Measurements from ENCODE around the gene EFCAB14. TPM values are rescaled to one million over a fixed set of nuclear protein-coding genes. Genes with fewer than 3 reads are reported as not detected.

Gene EFCAB14
- total RNA-seq, 1 experiment from 2014 or later = 95.4 TPM

GRCh38 chr1:46673749-46674182 lies 45.1 kb downstream of the EFCAB14 start:
- ChIA-PET POLR2A (ENCODE audit: unreplicated experiment) (no interaction called here), CTCF (no interaction called here)
- H2AFZ ChIP-seq = no peak overlapping the region
- no peaks in the 10 kb centered on the region for H4K20me1 ChIP-seq (ENCODE audit: insufficient read depth)
- H3K9me3 ChIP-seq (ENCODE audit: insufficient read depth, low read depth) = no peaks in the 10 kb centered on the region
- H3K27me3 ChIP-seq (ENCODE audit: insufficient read depth, low read depth) = no peaks in the 10 kb centered on the region
- no peaks in the 10 kb centered on the region for H3K4me1 ChIP-seq (replicated peaks; ENCODE audit: insufficient read depth)
- no peaks in the 10 kb centered on the region for H3K79me2 ChIP-seq (ENCODE audit: low read depth)
- TF ChIP-seq EZH2 (IDR thresholded peaks at IDR 0.05; ENCODE audit: low read depth) (no peak), CTCF (conservative IDR thresholded peaks at IDR 0.05) (no peak)
- H3K4me3 ChIP-seq = no peak overlapping the region
- no TSS peak for BruUV-seq (replicated peaks)
- no peaks in the 10 kb centered on the region for H3K9me2 ChIP-seq (ENCODE audit: insufficient read depth)
- intact Hi-C loops (cut with micrococcal nuclease; ENCODE audit: unreplicated experiment) = no loop called here
- H3K27ac ChIP-seq = no peak overlapping the region
- H3K4me2 ChIP-seq = no peak overlapping the region
- DNase-seq = no peak
- H3F3A ChIP-seq (ENCODE audit: insufficient read depth, low read depth) = peaks cover 15% of the 10 kb centered on the region; the same call in 1 of the 2 replicates
- H3K36me3 ChIP-seq (ENCODE audit: low read depth) = peaks cover 14% of the 10 kb centered on the region

DNA sequence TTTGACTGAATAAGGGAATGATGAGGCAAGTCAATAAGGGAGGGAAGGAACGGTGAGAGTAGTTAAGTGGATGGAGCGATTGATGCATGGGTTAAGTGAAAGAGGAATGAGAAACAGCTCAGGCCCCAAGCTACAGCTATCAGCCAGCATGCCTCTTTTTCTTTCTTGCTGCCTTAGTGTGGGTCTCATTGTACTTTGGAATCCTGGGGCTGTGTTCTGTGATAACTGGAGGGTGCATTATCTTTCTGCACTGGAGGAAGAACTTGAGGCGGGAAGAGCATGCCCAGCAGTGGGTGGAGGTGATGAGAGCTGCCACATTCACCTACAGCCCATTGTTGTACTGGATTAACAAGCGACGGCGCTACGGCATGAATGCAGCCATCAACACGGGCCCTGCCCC lies 46.2 kb downstream of the EFCAB14 start:
- no peak overlapping the region for H3K4me3 ChIP-seq
- H3K36me3 ChIP-seq (ENCODE audit: low read depth) = peaks cover 9% of the 10 kb centered on the region
- H3K4me2 ChIP-seq = no peak overlapping the region
- no peak overlapping the region for H2AFZ ChIP-seq
- no peaks in the 10 kb centered on the region for H3K4me1 ChIP-seq (replicated peaks; ENCODE audit: insufficient read depth)
- no peak overlapping the region for H3K27ac ChIP-seq
- DNase-seq = no peak
- no TSS peak for BruUV-seq (replicated peaks)
- H3K9me3 ChIP-seq (ENCODE audit: insufficient read depth, low read depth) = no peaks in the 10 kb centered on the region
- TF ChIP-seq EZH2 (IDR thresholded peaks at IDR 0.05; ENCODE audit: low read depth) (no peak), CTCF (conservative IDR thresholded peaks at IDR 0.05) (no peak)
- no peaks in the 10 kb centered on the region for H4K20me1 ChIP-seq (ENCODE audit: insufficient read depth)
- POLR2A ChIA-PET (ENCODE audit: unreplicated experiment) = interaction anchor here (0.9 kb wide), 1 partner anchor 47 kb away, joined by 4 read pairs; no protein-coding TSS in a partner anchor
- no peaks in the 10 kb centered on the region for H3K79me2 ChIP-seq (ENCODE audit: low read depth)
- no peaks in the 10 kb centered on the region for H3K9me2 ChIP-seq (ENCODE audit: insufficient read depth)
- CTCF ChIA-PET = no interaction called here
- H3K27me3 ChIP-seq (ENCODE audit: insufficient read depth, low read depth) = no peaks in the 10 kb centered on the region
- intact Hi-C loops (cut with micrococcal nuclease; ENCODE audit: unreplicated experiment) = no loop called here
- H3F3A ChIP-seq (ENCODE audit: insufficient read depth, low read depth) = peaks cover 19% of the 10 kb centered on the region

DNA sequence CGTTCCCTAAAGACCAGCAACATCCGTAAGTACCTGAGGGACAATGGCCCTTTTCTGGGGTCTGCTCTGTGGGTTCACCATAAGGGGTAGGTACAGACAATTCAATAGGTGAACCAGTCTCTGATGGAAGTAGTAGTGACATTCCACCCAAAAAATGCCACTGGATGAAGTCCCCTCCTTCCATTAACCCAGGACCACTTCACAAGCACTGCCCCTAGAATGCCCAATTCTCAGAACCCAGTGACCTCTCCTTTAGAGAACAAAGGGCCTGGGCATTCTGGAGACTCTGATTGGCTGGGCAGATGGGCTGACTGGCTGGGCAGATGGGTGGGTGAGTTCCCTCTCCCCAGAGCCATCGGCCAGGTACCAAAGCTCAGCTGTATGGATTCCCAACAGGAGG lies 47.4 kb downstream of the EFCAB14 start, which contains the start of gene TEX38:
TEX38 (plus strand) TSS at position 301 of the 400 bp plus-strand sequence; CDS start at position 382, 81 bp downstream.
- intact Hi-C loops (cut with micrococcal nuclease; ENCODE audit: unreplicated experiment) = no loop called here
- Histone ChIP-seq H3K79me2 (ENCODE audit: low read depth) (peaks cover 11% of the 10 kb centered on the region), H3K36me3 (ENCODE audit: low read depth) (peaks cover 7% of the 10 kb centered on the region; the same call in 1 of the 2 replicates), H3K4me3 (no peak within 1 kb of the TSS), H3K4me1 (replicated peaks; ENCODE audit: insufficient read depth) (peaks cover 9% of the 10 kb centered on the region; the same call in 1 of the 2 replicates), H3F3A (ENCODE audit: insufficient read depth, low read depth) (peaks cover 19% of the 10 kb centered on the region), H3K9me2 (ENCODE audit: insufficient read depth) (no peaks in the 10 kb centered on the region), H3K4me2 (no peak within 1 kb of the TSS), H3K9me3 (ENCODE audit: insufficient read depth, low read depth) (no peaks in the 10 kb centered on the region), H4K20me1 (ENCODE audit: insufficient read depth) (no peaks in the 10 kb centered on the region), H3K27ac (no peak within 1 kb of the TSS), H2AFZ (no peak within 1 kb of the TSS), H3K27me3 (ENCODE audit: insufficient read depth, low read depth) (no peaks in the 10 kb centered on the region)
- ChIA-PET POLR2A (ENCODE audit: unreplicated experiment) (no interaction called here), CTCF (no interaction called here)
- no TSS peak for BruUV-seq (replicated peaks)
- no peak for DNase-seq
- no peak for TF ChIP-seq EZH2 (IDR thresholded peaks at IDR 0.05; ENCODE audit: low read depth)
- no peak for TF ChIP-seq CTCF (conservative IDR thresholded peaks at IDR 0.05)

Measured in PC-9 (cell line).